Suprapubic skin (tissue), 4 donors: ENCODE results near the gene MFSD11. TPM values are rescaled to one million over a fixed set of nuclear protein-coding genes. Genes with fewer than 3 reads are reported as not detected.

Source experiments
- DNase-seq, 2 donors: peaks; one replicate each; pipeline ENCODE4 v3.0.0-alpha.2; 2019; ENCODE audit warnings: low spot score in 2 of 2
- H3K27ac ChIP-seq: fragments of 200-600 bp; sonication (generic); one replicate; pipeline ENCODE4 v1.5.1; 2019
- H3K27me3 ChIP-seq: fragments of 200-600 bp; sonication (generic); one replicate; pipeline ENCODE4 v1.5.1; 2019
- H3K36me3 ChIP-seq: fragments of 200-600 bp; sonication (generic); one replicate; pipeline ENCODE4 v1.5.1; 2019
- H3K4me1 ChIP-seq: fragments of 200-600 bp; sonication (generic); one replicate; pipeline ENCODE4 v1.5.1; 2019
- H3K4me3 ChIP-seq: fragments of 200-600 bp; sonication (generic); one replicate; pipeline ENCODE4 v1.5.1; 2019; ENCODE audit warnings: mild to moderate bottlenecking
- H3K9me3 ChIP-seq: fragments of 200-600 bp; sonication (generic); one replicate; pipeline ENCODE4 v1.5.1; 2019
- CTCF ChIP-seq, 2 donors: fragments of 200-600 bp in 1 of 2; fragments of 450-650 bp in 1 of 2; sonication (generic) in 1 of 2; IDR thresholded peaks; one replicate each; pipeline ENCODE4 v1.5.1; 2016 to 2019; ENCODE audit warnings: antibody characterized with exemption in 2 of 2, mild to moderate bottlenecking in 1 of 2, moderate library complexity in 1 of 2
- EP300 ChIP-seq: sonication (generic); formaldehyde crosslinking; IDR thresholded peaks from one replicate; pipeline ENCODE4 v1.6.1; 2017; ENCODE audit warnings: antibody characterized with exemption
- POLR2A ChIP-seq, 2 donors: fragments of 450-650 bp; IDR thresholded peaks; one replicate each; pipeline ENCODE4 v1.6.1; 2017; ENCODE audit warnings: antibody characterized with exemption in 2 of 2, mild to moderate bottlenecking in 2 of 2, moderate library complexity in 2 of 2
- POLR2AphosphoS5 ChIP-seq, 3 donors: sonication (generic); formaldehyde crosslinking; IDR thresholded peaks; one replicate each; pipeline ENCODE4 v1.6.1; 2017; ENCODE audit warnings: antibody characterized with exemption in 3 of 3
- WGBS: methylation state at CpG from one replicate; pipeline ENCODE4 v1.1.5; 2018; 5-methylcytosine and 5-hydroxymethylcytosine counted together
- total RNA-seq, 4 donors: library from RNA; depleted of rRNA; stranded (reverse); fragments of >200 nt; gene quantifications; one replicate each; pipeline ENCODE4 v1.1.0, GENCODE V29; 2016

The MFSD11 gene
- total RNA-seq, 4 donors from 2014 or later, result 31.5 to 78.8 (median 37.2) TPM

DNA sequence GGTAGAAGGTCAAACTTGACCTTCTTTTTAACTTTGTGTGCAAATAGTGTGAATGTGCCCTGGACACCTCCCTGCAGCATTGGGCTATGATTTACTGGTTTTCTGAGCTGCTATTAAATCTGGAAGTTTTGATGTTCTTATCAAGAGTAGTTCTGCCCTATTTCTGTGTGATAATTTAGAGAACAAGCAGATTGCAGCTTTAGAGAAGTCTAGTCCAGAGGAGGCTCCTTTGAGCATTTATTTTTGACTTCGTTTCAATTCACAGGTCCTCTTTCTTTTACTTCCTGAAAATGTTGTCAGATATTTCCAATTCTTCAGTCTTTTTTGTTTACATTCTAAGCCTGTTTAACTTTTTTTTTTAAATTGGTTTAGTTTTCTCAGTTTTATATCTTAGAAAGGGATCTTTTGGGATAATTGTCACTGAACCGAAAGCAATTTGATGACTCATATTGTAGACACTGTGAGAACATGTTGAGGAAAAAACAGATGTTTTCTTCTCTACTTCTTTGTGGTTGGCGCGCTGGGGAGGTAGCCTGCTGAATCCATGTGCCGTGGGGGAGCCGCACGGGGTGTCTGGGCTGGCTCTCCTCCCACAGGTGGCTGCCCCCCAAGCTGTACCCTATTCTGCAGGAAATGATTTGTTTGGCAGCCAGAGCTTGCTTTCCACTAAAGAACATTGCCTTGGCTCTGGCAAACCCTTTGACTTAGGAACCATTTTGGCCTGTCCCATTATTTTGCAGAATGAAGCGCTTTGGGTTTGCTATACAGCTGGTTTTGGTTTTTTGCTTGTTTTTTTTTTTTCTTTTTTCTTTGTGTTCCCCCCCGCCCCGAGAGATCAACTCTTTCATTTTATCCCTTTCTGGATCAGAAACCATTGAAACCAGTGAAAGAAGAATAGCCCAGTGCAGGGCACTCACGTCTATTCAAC is 53.4 kb downstream of the MFSD11 start:
- H3K36me3 ChIP-seq, result no peaks in the 10 kb centered on the region
- no peak for DNase-seq
- H3K27ac ChIP-seq, result peak overlapping the region; percentile 16
- no peaks in the 10 kb centered on the region for H3K9me3 ChIP-seq
- WGBS, result 23% methylated on average over 11 of the region's 11 CpGs
- H3K4me1 ChIP-seq, result peaks cover 9% of the 10 kb centered on the region
- no peaks in the 10 kb centered on the region for H3K27me3 ChIP-seq
- TF ChIP-seq CTCF (IDR thresholded peaks at IDR 0.05), result no peak
- TF ChIP-seq EP300, result no peak
- H3K4me3 ChIP-seq, result peak overlapping the region; percentile 19

GRCh38 chr17:76792348-76792747 is 54.4 kb downstream of the MFSD11 start:
- Histone ChIP-seq H3K36me3 (no peaks in the 10 kb centered on the region), H3K9me3 (no peaks in the 10 kb centered on the region), H3K4me3 (no peak overlapping the region), H3K27ac (no peak overlapping the region), H3K4me1 (peaks cover 9% of the 10 kb centered on the region), H3K27me3 (no peaks in the 10 kb centered on the region)
- 95% methylated on average over 5 of the region's 5 CpGs for WGBS
- DNase-seq, result no peak
- no peak for TF ChIP-seq CTCF (IDR thresholded peaks at IDR 0.05)
- TF ChIP-seq POLR2AphosphoS5 (IDR thresholded peaks at IDR 0.05), result no peak
- no peak for TF ChIP-seq POLR2A (IDR thresholded peaks at IDR 0.05)
- TF ChIP-seq EP300, result no peak

- Histone ChIP-seq H3K4me3 (no peak overlapping the region), H3K27me3 (no peaks in the 10 kb centered on the region), H3K36me3 (no peaks in the 10 kb centered on the region), H3K9me3 (no peaks in the 10 kb centered on the region), H3K27ac (no peak overlapping the region), H3K4me1 (peaks cover 9% of the 10 kb centered on the region)
- TF ChIP-seq POLR2AphosphoS5 (IDR thresholded peaks at IDR 0.05), result no peak
- TF ChIP-seq POLR2A (IDR thresholded peaks at IDR 0.05), result no peak
- TF ChIP-seq EP300, result no peak
- no peak for TF ChIP-seq CTCF (IDR thresholded peaks at IDR 0.05)
- no peak for DNase-seq
- WGBS, result 91% methylated on average over 4 of the region's 4 CpGs
Measured at GRCh38 chr17:76793775-76794174, 55.9 kb downstream of the MFSD11 start.

GRCh38 chr17:76796081-76796480 is 58.2 kb downstream of the MFSD11 start:
- WGBS, result 88% methylated on average over 3 of the region's 3 CpGs
- H3K4me3 ChIP-seq, result no peak overlapping the region
- H3K36me3 ChIP-seq, result no peaks in the 10 kb centered on the region
- H3K27me3 ChIP-seq, result no peaks in the 10 kb centered on the region
- H3K27ac ChIP-seq, result no peak overlapping the region
- H3K9me3 ChIP-seq, result no peaks in the 10 kb centered on the region
- TF ChIP-seq EP300 (no peak), POLR2AphosphoS5 (IDR thresholded peaks at IDR 0.05) (no peak), CTCF (IDR thresholded peaks at IDR 0.05) (no peak), POLR2A (IDR thresholded peaks at IDR 0.05) (no peak)
- peaks cover 8% of the 10 kb centered on the region for H3K4me1 ChIP-seq
- DNase-seq, result no peak

DNA sequence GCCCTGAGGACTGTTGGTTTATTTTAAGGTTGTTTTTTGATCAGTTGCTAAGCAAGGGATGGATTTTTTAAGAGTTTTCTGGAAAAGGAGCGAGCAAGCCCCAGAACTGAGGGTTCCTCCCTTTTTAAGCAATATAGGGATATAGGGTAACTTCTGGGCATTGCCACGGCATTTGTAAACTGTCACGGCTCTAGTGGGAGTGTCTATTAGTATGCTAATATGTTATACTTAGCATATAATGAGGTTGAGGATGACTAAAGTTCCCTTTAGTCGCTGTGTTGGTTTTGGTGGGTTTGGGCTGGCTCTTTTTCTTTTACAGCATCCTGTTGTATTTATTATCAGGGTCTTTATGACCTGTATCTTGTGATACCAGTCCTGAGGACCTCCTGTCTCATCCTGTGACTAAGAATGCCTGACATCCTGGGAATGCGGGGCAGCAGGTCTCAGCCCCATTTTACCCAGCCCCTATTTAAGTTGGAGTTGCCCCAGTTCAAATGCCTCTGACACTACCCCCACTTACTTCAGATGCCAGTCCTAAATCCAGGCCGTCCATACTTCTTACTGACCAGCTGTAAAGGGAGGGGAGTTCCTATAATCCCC is 59.4 kb downstream of the MFSD11 start:
- no peaks in the 10 kb centered on the region for H3K4me1 ChIP-seq
- WGBS, result 77% methylated on average over 6 of the region's 6 CpGs
- no peak overlapping the region for H3K4me3 ChIP-seq
- H3K36me3 ChIP-seq, result no peaks in the 10 kb centered on the region
- H3K9me3 ChIP-seq, result no peaks in the 10 kb centered on the region
- H3K27ac ChIP-seq, result no peak overlapping the region
- DNase-seq, result no peak
- no peak for TF ChIP-seq CTCF (IDR thresholded peaks at IDR 0.05)
- no peak for TF ChIP-seq POLR2AphosphoS5 (IDR thresholded peaks at IDR 0.05)
- no peak for TF ChIP-seq EP300
- TF ChIP-seq POLR2A (IDR thresholded peaks at IDR 0.05), result no peak
- no peaks in the 10 kb centered on the region for H3K27me3 ChIP-seq
